ENCODE measurements around the gene MAP2K5. TPM values are rescaled to one million over a fixed set of nuclear protein-coding genes. Genes with fewer than 3 reads are reported as not detected.

Gene MAP2K5
- total RNA-seq, 2 donors from 2014 or later = 16.1 to 17.9 TPM

DNA sequence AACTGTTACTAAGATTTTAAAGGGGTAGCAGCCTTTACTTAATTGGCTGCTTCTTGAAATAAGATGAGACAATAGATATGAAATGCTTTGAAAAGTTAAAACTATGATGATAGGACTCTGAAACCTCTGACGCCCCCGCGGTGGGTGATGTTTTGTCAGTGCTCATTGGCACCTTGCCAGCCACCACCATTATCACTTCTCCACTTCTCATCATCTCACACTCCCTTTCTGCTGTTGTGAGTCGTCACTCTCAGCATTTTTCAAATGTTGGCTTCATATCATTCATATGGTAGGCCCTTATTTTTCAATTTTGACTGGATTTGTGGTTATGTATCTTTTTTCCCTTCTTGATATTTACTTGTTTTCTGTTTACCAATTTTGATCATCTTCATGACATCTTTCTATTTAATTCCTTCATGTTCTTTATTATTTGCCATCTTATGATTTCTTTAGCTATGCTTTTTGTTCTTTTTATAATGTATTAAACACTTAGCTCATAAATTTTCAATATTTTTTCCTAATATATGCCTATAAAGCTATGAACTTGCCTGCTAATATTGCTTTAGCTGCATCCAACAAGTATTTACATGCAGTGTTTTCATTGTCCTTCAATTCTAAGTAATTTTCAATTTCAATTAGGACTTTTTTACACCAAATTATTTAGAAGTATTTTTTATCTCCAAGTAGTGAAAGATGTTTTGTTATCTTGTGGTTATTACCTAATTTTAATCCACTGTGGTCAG lies 252.5 kb downstream of the MAP2K5 start:
- H3K27me3 Mint-ChIP-seq = no peaks in the 10 kb centered on the region

DNA sequence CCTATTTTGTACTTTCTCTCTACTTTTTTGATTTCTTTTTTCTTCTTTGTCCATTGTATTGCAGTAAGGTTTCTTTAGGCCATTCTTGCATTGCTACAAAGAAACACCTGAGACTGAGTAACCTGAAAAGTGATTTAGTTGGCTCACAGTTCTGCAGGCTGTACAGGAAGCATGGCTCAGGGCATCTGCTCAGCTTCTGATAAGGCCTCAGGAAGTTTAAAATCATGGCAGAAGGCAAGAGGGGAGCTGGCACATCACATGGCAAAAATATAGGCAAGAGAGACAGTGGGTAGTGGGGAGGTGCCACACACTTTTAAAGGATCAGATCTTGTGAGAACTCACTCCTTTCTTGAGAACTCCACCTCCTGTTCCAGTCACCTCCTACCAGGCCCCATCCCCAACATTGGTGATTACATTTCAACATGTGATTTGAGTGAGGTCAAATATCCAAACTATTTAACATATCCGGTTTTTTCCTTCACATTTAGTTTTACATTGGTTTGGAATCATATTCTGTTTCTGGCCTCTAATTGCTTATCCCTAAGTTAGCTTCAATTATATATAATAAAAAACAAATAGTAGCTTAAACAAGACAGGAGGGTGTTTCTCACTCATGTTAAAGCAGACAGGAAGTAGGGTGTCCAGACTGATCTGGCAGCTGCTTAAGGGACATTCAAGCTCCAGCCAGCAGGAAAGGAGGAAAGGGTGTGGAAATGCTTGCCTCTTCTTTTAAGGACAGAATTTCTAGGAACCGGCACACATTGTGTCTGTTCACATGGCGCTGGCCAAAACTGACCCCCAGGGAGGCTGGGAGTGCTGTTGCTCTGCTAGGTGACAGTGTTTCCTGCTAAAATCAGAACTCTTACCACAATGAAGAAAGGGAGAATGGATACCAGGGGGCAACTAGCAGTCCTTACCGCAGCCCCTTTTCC lies 254.0 kb downstream of the MAP2K5 start:
- no peaks in the 10 kb centered on the region for H3K4me1 Mint-ChIP-seq
- no peaks in the 10 kb centered on the region for H3K9me3 Mint-ChIP-seq

More for the DNA sequence above, 252.5 kb downstream of the MAP2K5 start:
- H3K9me3 Mint-ChIP-seq = no peaks in the 10 kb centered on the region
- peak; percentile 92 for ATAC-seq (replicated peaks)
- no peak overlapping the region for H3K4me3 Mint-ChIP-seq
- no peak overlapping the region for H3K27ac Mint-ChIP-seq
- peaks cover 43% of the 10 kb centered on the region for H3K36me3 Mint-ChIP-seq (ENCODE audit: low read depth)
- H3K4me1 Mint-ChIP-seq = no peaks in the 10 kb centered on the region

DNA sequence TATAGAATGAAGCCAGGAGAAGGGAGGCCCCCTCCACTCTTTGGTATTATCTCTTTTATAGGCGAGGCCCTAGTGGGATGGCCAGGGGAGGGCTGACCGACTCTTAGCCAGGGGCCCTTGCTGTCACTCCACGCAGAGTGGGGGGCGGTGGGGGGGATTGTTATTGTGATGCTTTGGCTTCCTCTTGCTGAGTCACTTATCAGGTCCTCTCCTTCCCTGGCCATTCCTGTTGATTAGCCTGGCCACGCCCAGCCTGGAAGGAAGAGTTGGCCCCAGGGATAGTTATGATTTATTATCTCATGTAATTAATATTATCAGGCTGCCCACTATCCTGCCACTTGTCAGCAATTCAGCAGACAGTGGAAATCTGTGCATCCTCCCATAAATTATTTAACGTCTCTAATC lies 257.3 kb downstream of the MAP2K5 start:
- ATAC-seq (replicated peaks) = no peak
- Mint-ChIP-seq H3K27me3 (no peaks in the 10 kb centered on the region), H3K9me3 (no peaks in the 10 kb centered on the region), H3K36me3 (ENCODE audit: low read depth) (peaks cover 12% of the 10 kb centered on the region), H3K4me3 (no peak overlapping the region), H3K27ac (no peak overlapping the region), H3K4me1 (no peaks in the 10 kb centered on the region)

More for the DNA sequence above, 254.0 kb downstream of the MAP2K5 start:
- Mint-ChIP-seq H3K27ac (no peak overlapping the region), H3K36me3 (ENCODE audit: low read depth) (peaks cover 36% of the 10 kb centered on the region), H3K4me3 (no peak overlapping the region), H3K27me3 (no peaks in the 10 kb centered on the region)
- ATAC-seq (replicated peaks) = no peak

DNA sequence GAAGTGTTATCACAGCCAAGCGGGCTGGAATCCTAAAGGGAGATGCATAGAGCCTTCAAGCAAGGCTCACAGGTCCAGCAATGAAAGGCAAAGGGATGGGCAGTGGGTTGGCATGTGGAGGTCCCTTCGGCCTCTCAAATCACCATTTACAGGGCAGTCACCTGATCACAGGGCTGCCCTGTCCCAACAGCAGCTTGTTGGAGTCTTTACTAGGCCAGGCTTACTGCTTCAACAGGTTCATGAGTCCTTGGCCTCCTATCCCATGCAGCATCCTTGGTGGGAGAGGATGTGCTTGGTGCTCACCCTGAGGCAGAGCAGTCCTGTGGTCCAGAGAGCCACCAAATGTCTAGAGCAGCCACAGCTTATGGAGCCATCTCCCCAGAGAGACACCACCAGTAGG lies 258.6 kb downstream of the MAP2K5 start:
- Mint-ChIP-seq H3K27me3 (no peaks in the 10 kb centered on the region), H3K27ac (no peak overlapping the region), H3K4me3 (no peak overlapping the region), H3K4me1 (no peaks in the 10 kb centered on the region), H3K9me3 (no peaks in the 10 kb centered on the region), H3K36me3 (ENCODE audit: low read depth) (peaks cover under 1% of the 10 kb centered on the region)
- ATAC-seq (replicated peaks) = no peak

DNA sequence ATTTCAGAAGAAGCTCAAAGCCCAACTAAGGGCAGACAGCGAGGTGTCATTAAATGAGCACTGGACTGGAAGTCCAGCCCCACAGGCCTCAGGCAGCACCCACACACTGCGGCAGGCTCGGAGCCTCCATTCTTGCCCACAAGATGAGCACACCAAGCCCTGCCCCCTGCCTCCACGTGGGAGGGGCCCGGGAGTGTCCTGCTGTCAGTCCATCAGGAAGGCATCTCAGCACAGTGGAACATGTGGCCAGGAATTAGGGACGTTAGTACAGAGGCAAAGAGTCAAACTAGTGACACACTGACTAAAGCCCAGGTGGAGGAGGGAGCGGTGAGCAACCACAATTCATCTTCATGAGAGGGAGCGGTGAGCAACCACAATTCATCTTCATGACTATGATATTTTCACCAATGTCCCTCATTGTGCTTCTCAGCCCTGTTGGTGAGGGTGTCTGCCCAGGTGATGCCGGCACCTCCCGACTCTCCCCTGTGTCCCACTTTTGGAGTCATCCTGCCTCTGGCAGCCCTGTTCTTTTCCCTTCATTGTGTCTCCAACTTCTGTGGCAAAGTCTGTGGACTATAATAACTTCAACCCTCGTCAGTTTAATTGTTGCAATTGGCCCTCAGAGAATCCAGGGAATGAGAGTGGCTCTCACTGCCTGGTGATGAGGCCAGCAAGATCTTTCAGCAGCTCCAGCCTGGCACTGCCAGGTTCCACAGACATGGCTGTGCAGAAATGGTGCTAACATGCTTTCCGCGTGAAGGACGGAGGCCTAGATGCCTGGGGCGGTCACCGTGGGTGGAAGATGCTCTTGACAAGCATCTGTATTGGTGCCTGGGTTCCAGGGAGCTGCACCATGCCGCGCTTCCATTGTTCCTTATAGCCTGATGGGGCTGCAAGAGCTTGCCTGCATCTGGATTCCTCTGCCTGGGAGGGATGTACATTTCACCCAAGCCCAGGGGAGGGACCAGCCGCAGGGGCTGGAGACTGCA lies 259.7 kb downstream of the MAP2K5 start:
- no peak for ATAC-seq (replicated peaks)
- Mint-ChIP-seq H3K36me3 (ENCODE audit: low read depth) (no peaks in the 10 kb centered on the region), H3K4me1 (no peaks in the 10 kb centered on the region), H3K27ac (no peak overlapping the region), H3K27me3 (no peaks in the 10 kb centered on the region), H3K9me3 (no peaks in the 10 kb centered on the region), H3K4me3 (no peak overlapping the region)

DNA sequence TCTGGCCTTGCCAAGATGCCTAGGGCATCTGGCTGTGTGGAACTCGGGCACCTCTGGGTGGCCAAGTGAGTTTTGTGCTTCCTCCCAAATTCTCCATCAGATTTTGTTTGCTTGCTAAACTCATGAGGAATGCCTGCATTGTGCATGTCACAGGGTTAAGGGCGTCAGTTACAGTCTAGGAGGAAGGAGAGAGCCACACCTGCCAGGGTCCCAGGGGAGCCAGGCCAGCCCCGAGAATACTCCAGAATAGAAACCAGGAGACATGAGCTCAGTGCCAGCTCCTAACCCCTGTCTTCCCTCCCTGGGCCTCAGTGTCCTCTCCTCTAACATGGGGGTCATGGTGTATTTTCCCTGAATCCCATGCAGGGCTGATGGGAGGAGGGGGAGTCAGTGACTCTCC lies 260.8 kb downstream of the MAP2K5 start:
- H3K4me3 Mint-ChIP-seq = no peak overlapping the region
- ATAC-seq (replicated peaks) = no peak
- peaks cover 5% of the 10 kb centered on the region for H3K36me3 Mint-ChIP-seq (ENCODE audit: low read depth)
- H3K9me3 Mint-ChIP-seq = no peaks in the 10 kb centered on the region
- no peaks in the 10 kb centered on the region for H3K27me3 Mint-ChIP-seq
- no peak overlapping the region for H3K27ac Mint-ChIP-seq
- no peaks in the 10 kb centered on the region for H3K4me1 Mint-ChIP-seq

DNA sequence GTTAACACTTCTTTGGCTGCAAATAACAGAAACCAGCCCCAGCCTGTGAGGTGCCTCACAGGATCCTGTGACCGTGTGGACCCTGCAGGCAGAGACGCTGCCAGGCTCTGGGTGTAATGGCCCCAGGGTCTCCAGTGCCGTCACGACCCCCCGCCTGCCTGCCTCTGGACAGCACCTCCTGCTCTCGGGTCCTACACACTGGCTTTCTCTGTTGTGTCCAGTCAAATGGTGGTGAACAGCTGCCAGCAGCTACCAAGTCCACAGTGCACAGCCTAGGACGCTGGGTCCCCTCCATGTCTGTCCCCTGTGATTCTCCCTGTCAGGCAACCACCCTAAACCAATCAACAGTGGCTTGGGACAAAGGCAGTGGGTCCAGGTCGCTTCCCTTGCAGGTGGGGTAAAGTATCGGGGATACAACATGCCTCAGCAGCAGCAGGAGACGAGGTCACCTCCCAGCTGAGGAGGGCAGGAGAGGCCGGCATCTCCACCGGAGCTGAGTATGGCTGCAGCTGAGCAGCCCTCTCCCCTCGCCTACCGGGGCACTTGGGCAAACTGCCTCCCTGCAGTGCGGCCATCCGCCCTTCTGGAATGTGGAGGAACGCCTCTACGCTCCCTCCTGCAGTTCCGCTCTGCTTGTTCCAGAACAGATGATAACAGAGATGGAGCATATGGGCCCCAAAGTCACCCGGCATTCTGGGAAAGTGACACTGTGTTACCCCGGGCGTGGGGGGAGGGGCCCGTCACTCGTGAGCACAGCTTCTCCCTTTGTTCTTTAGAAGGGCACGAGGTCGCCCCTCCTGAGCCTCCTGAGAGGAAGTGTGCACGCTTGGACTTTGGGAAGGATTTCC lies 261.7 kb downstream of the MAP2K5 start:
- Mint-ChIP-seq H3K9me3 (no peaks in the 10 kb centered on the region), H3K27ac (no peak overlapping the region), H3K4me1 (no peaks in the 10 kb centered on the region), H3K27me3 (no peaks in the 10 kb centered on the region), H3K4me3 (no peak overlapping the region), H3K36me3 (ENCODE audit: low read depth) (peaks cover 5% of the 10 kb centered on the region)
- ATAC-seq (replicated peaks) = no peak

DNA sequence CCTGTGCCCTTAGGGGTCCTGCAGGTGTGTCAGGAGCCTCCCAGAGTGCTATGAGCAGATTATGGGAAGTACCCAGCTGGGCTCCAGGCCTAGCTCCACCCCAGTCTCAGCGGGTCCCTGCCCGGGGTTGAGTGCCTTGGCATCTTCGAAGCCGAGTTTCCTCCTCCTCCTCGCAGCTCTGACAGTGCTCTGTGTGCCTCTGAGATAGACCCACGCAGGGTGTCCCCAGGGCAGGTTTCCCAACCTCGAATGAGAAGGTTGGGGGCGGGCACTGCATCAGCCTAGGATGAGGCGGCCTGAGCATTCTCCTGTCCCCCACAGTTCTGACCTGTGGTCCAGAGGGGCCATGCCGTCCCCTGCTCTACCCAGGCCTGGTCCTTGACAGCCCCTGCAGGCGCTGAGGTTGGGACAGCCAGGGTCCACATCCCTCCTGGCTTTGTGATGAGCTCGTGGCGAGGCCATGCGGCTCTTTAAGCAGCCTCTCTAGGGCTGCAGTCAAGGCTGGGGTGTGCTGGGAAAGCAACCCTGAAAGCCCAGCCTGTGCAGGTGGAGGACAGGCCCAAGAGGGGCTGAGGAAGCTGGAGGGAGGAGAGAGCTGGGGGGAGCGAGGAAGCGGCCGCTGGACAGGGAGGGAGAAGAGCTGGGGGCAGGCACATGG lies 262.6 kb downstream of the MAP2K5 start:
- Mint-ChIP-seq H3K36me3 (ENCODE audit: low read depth) (peaks cover 5% of the 10 kb centered on the region), H3K27ac (no peak overlapping the region), H3K4me3 (no peak overlapping the region)

DNA sequence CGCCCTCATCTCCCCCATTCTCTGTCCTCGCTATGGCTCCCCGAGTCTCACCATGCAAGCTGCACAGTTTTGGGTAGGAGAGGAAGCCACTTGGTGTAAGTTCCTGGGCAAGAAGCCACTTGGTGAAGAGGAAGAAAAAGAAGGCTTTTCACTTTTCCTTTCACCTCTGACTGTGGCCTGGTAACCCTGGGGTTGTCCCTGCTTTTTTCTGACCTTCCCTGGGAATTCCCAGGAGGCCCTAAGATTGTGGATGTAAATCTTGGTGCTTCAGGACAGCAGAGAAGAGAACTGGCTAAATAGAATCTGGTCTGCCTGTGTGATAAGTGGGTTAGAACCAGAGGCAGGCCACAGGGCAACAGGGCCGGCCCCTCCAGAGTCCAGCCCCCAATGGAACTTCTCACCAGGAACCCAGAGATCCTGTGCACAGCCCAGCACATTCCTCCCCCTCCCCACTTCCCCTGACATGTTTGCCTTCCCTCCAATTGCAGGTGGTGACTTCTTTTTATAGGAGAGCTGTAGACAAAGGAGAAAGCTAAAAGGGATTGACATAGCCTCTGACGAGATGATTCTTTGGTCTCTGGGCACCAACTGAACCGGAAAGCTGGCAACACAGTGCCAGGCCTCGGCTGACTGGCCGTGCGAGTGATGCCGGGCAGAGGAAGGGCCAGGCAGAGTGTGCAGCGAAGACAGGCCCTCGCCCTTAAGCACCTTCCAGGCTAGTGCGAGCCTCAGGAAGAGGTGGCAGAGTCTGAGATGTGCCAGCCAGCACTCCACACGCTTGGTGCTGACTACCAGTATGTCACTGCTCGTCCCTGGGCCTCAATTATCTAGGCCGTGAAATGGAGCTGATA lies 263.4 kb downstream of the MAP2K5 start:
- Mint-ChIP-seq H3K4me3 (no peak overlapping the region), H3K27ac (no peak overlapping the region), H3K27me3 (no peaks in the 10 kb centered on the region), H3K36me3 (ENCODE audit: low read depth) (peaks cover 5% of the 10 kb centered on the region), H3K9me3 (no peaks in the 10 kb centered on the region), H3K4me1 (no peaks in the 10 kb centered on the region)
- ATAC-seq (replicated peaks) = no peak

More for the DNA sequence above, 262.6 kb downstream of the MAP2K5 start:
- ATAC-seq (replicated peaks) = no peak
- no peaks in the 10 kb centered on the region for H3K9me3 Mint-ChIP-seq
- no peaks in the 10 kb centered on the region for H3K27me3 Mint-ChIP-seq
- no peaks in the 10 kb centered on the region for H3K4me1 Mint-ChIP-seq

DNA sequence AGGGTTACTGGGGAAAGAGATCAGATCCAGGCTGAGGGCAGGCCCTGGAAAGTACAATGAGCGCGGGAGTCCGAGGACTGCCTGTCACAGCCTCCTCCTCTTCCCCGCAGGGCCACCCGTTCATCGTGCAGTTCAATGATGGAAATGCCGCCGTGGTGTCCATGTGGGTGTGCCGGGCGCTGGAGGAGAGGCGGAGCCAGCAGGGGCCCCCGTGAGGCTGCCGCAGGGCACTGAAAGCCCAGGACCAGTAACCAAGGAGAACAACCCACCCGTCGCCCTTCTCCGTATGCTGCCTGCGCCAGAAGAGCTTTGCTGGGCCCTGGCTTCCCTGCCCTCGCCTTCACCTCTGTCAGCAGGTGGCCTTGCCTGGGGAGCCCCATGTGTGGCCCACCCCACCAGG lies 264.0 kb downstream of the MAP2K5 start:
- Mint-ChIP-seq H3K27ac (no peak overlapping the region), H3K4me1 (no peaks in the 10 kb centered on the region), H3K4me3 (no peak overlapping the region), H3K9me3 (no peaks in the 10 kb centered on the region), H3K27me3 (no peaks in the 10 kb centered on the region), H3K36me3 (ENCODE audit: low read depth) (peaks cover 5% of the 10 kb centered on the region)
- ATAC-seq (replicated peaks) = no peak

DNA sequence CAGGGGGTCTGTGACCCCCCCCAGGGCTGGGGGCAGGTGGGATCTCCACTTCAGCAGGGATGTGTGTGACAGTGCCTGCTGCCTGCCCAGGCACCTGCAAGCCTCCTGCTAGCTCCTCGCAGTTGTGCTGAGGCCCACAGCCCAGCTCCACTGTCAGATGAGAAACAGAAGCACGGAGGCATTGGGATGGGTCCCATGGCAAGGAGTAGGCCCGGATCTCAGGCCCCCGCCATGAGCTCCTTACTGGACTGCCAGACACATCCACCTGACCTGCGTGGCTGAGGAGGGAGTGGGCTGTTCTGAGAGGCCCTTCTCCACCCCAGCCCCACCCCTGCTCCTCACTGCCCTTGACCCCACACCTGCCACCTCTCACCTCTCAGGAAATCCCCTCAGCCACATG lies 264.6 kb downstream of the MAP2K5 start:
- no peak for ATAC-seq (replicated peaks)
- Mint-ChIP-seq H3K4me3 (no peak overlapping the region), H3K27ac (no peak overlapping the region), H3K27me3 (no peaks in the 10 kb centered on the region), H3K9me3 (no peaks in the 10 kb centered on the region), H3K4me1 (no peaks in the 10 kb centered on the region), H3K36me3 (ENCODE audit: low read depth) (peaks cover 5% of the 10 kb centered on the region)

DNA sequence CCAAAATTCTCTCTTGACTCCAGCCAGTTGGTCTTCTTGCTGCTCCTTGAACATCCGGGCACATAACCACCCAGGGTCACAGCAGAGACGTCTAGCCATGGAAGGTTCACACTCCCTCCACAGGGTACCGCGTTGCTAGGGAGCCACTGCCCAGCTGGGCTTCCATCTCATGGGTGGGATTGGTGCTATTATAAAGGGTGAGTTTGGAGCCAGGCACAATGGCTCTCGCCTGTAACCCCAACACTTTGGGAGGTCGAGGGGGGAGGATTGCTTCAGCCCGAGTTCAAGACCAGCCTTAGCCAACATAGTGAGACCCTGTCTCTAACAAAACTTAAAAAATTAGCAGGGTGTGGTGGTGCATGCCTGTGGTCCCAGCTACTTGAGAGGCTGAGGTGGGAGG lies 265.3 kb downstream of the MAP2K5 start:
- no peak for ATAC-seq (replicated peaks)
- Mint-ChIP-seq H3K9me3 (no peaks in the 10 kb centered on the region), H3K27me3 (no peaks in the 10 kb centered on the region), H3K4me3 (no peak overlapping the region), H3K4me1 (no peaks in the 10 kb centered on the region), H3K36me3 (ENCODE audit: low read depth) (peaks cover 5% of the 10 kb centered on the region), H3K27ac (no peak overlapping the region)

All from activated T-helper 17 cell treated with anti-CD3 and anti-CD28 coated beads, Interleukin-2, amount 50 U/mL, for 72 hours (primary cell).